Ishikawa (cell line): ENCODE results near the gene PARD3B.

Experiments
- CEBPB ChIP-seq: IDR thresholded peaks from 2 replicates; pipeline ENCODE4 v1.6.1; 2012
- CREB1 ChIP-seq: IDR thresholded peaks from 2 replicates; pipeline ENCODE4 v1.6.1; 2012; ENCODE audit warnings: low read depth
- EGR1 ChIP-seq: IDR thresholded peaks from 2 replicates; pipeline ENCODE4 v1.6.1; 2012
- EP300 ChIP-seq: IDR thresholded peaks from 2 replicates; pipeline ENCODE4 v1.6.1; 2012; ENCODE audit warnings: borderline replicate concordance
- FOXM1 ChIP-seq: IDR thresholded peaks from 2 replicates; pipeline ENCODE4 v1.6.1; 2012; ENCODE audit warnings: low read depth, borderline replicate concordance
- NFIC ChIP-seq: IDR thresholded peaks from 2 replicates; pipeline ENCODE4 v1.6.1; 2012
- RAD21 ChIP-seq: IDR thresholded peaks from 2 replicates; pipeline ENCODE4 v1.6.1; 2012; ENCODE audit warnings: low read depth
- TAF1 ChIP-seq: IDR thresholded peaks from 2 replicates; pipeline ENCODE4 v1.6.1; 2012; ENCODE audit warnings: low read depth, mild to moderate bottlenecking
- TCF12 ChIP-seq: IDR thresholded peaks from 2 replicates; pipeline ENCODE4 v1.6.1; 2012; ENCODE audit warnings: low read depth
- TEAD4 ChIP-seq: IDR thresholded peaks from 2 replicates; pipeline ENCODE4 v1.6.1; 2012
- YY1 ChIP-seq: IDR thresholded peaks from 2 replicates; pipeline ENCODE4 v1.6.1; 2012; ENCODE audit warnings: low read depth
- ZBTB7A ChIP-seq: IDR thresholded peaks from 2 replicates; pipeline ENCODE4 v1.6.1; 2012; ENCODE audit warnings: low read depth
- TF ChIP-seq, protein P1 (sequence below): IDR thresholded peaks from 2 replicates; pipeline ENCODE4 v1.6.1; 2012
- TF ChIP-seq, protein P2 (sequence below): IDR thresholded peaks from 2 replicates; pipeline ENCODE4 v1.6.1; 2012; ENCODE audit warnings: low read depth, mild to moderate bottlenecking
- TF ChIP-seq, protein P3 (sequence below): IDR thresholded peaks from 2 replicates; pipeline ENCODE4 v1.6.1; 2012

Gene PARD3B

DNA sequence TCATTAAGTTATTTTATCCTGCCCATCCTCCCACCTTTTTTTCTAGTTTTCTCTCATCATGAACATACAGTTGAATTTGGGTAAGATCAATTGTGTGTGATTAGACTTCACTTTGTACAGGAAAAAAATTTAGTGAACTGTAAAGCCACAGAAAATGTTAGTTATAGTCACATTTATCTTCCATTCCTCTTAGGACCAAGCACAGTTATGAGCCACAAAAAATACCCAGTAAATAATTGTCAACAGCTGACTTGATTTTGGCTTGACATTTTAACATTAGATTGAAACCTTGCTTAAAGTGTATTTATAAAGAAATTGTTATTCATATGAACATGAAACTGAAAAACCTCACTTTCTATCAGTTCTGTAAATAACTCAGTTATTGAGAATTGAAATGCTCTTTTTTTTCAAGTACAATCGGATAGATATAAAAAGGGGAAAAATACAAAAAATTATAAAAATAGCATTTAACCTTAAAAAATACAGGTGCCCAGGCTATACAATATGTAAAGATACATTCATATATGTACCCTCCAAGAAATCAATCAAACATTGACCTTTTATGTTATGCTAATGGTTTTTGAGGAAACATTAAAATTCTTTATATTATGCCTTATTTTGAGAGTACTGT is 747.5 kb downstream of the PARD3B start:
- no peak for TF ChIP-seq TEAD4
- TF ChIP-seq, protein P1, sequence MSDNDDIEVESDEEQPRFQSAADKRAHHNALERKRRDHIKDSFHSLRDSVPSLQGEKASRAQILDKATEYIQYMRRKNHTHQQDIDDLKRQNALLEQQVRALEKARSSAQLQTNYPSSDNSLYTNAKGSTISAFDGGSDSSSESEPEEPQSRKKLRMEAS: no peak
- TF ChIP-seq EGR1: no peak
- TF ChIP-seq ZBTB7A: no peak
- no peak for TF ChIP-seq CEBPB
- TF ChIP-seq CREB1: no peak
- no peak for TF ChIP-seq EP300

DNA sequence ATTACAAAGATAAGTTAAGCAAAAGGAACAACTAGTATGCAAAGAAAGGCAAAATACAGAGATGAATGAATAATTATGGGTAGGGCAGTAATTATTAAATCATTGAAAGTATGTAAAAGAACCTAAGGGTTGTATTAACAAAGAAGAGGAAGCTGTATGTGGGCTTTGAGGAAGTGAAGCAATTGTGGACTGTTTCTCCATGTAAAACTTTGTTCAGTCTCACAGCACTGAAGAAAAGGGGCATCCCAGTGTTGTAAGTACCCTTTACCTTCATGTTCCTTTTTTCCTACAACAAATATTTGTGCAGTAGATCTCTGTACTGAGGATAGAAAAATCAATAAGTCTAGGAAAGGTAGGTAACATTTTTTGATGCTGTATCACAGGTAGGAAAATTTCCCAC is 748.3 kb downstream of the PARD3B start:
- TF ChIP-seq, protein P2, sequence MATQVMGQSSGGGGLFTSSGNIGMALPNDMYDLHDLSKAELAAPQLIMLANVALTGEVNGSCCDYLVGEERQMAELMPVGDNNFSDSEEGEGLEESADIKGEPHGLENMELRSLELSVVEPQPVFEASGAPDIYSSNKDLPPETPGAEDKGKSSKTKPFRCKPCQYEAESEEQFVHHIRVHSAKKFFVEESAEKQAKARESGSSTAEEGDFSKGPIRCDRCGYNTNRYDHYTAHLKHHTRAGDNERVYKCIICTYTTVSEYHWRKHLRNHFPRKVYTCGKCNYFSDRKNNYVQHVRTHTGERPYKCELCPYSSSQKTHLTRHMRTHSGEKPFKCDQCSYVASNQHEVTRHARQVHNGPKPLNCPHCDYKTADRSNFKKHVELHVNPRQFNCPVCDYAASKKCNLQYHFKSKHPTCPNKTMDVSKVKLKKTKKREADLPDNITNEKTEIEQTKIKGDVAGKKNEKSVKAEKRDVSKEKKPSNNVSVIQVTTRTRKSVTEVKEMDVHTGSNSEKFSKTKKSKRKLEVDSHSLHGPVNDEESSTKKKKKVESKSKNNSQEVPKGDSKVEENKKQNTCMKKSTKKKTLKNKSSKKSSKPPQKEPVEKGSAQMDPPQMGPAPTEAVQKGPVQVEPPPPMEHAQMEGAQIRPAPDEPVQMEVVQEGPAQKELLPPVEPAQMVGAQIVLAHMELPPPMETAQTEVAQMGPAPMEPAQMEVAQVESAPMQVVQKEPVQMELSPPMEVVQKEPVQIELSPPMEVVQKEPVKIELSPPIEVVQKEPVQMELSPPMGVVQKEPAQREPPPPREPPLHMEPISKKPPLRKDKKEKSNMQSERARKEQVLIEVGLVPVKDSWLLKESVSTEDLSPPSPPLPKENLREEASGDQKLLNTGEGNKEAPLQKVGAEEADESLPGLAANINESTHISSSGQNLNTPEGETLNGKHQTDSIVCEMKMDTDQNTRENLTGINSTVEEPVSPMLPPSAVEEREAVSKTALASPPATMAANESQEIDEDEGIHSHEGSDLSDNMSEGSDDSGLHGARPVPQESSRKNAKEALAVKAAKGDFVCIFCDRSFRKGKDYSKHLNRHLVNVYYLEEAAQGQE: no peak

DNA sequence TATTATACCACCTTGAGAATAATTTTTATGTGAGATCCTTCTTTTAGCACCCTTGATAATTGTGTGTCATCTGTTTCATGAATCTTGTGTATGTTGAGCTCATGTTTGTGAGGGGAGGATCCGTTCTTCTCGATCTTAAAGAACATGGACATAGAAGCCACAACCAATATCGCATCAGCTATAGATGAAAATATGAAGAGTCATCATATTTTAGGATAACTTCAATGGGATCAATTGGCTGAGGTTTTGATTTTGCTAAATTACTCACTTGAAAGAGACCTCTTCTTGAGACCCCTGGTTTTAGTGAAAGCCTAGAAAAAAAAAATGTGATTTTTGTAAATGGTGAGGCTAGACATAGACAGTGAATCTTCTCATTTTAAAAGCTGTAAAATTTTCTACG is 751.7 kb downstream of the PARD3B start:
- TF ChIP-seq CREB1: no peak
- TF ChIP-seq RAD21: no peak
- no peak for TF ChIP-seq NFIC
- TF ChIP-seq FOXM1: no peak
- no peak for TF ChIP-seq CEBPB
- TF ChIP-seq, protein P1: no peak
- no peak for TF ChIP-seq EP300

DNA sequence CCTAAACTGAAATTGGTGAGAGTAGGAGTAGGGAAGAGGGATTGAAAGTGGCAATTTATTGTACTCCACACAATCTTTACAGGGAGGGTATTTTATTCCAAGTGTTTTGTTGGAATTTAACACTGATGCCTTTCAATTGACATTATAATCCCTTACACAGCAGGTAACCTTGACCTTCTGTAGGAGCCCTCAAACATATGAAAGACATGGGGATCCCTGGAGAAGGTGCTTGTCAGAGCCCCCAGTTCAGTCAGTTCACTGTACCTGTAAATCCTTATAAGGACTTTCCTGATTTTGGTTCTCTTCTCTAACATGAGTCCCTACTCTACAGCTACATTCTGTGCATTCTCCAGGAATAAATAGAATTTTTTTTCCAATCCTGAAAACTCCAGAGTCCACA is 752.1 kb downstream of the PARD3B start:
- TF ChIP-seq CREB1 (no peak), YY1 (no peak)
- TF ChIP-seq, protein P2: no peak

DNA sequence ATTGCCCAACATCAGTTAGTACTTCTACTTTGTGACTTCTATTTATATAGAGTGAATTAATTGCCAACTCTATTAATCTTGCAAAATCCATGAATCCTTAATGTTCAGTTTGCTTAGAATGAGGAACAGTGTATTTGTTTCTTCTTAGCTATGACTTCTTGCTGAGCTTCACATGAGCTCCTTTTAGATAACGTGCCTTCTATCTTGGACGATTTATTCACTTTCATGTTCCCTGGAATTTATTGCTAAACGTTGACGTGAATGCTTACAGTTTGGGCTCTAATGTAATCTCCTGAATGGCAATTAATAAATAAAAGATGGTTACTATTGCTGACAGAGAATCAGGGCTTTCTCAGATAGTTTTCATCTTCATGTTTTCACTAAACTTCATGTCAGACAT is 752.6 kb downstream of the PARD3B start:
- no peak for TF ChIP-seq EGR1
- no peak for TF ChIP-seq RAD21
- no peak for TF ChIP-seq TAF1

DNA sequence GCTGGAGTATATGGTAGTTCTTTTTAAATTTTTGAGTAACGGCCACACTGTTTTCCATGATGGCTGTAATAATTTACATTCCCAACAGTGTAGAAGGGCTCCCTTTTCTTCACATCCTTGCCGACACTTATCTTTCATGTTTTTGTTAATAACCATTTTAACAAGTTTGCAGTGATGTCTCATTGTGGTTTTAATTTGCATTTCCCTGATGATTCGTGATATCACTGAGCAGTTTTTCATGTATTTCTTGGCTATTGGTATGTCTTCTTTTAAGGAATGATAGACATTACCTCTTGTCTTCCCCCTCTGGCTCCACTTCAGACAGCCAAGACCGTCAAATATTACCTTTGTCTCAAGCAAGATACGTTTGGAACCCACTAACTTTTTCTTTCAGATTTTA is 765.9 kb downstream of the PARD3B start:
- TF ChIP-seq, protein P3, sequence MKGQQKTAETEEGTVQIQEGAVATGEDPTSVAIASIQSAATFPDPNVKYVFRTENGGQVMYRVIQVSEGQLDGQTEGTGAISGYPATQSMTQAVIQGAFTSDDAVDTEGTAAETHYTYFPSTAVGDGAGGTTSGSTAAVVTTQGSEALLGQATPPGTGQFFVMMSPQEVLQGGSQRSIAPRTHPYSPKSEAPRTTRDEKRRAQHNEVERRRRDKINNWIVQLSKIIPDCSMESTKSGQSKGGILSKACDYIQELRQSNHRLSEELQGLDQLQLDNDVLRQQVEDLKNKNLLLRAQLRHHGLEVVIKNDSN: no peak
- TF ChIP-seq FOXM1 (no peak), CREB1 (no peak), TAF1 (no peak), TEAD4 (no peak), EP300 (no peak), ZBTB7A (no peak), NFIC (no peak), RAD21 (no peak), CEBPB (no peak), YY1 (no peak), EGR1 (no peak), TCF12 (no peak)
- TF ChIP-seq, protein P1: no peak
- TF ChIP-seq, protein P2: no peak
